H1 (cell line): ENCODE data around the gene ABCG8. TPM values are rescaled to one million over a fixed set of nuclear protein-coding genes. Genes with fewer than 3 reads are reported as not detected.

Experiments
- CTCF ChIA-PET: fragments of 300-600 bp; sonication (Branson Sonifier 250); formaldehyde crosslinking; loops from one replicate; lab custom pipeline; 2021; ENCODE audit not compliant: partially characterized antibody; lab: Charles Lee
- POLR2A ChIA-PET: fragments of 300-600 bp; sonication (Branson Sonifier 250); formaldehyde crosslinking; loops from one replicate; lab custom pipeline; 2021; ENCODE audit warnings: inconsistent platforms; ENCODE audit not compliant: partially characterized antibody; lab: Charles Lee
- DNase-seq, 2 experiments: peaks; one replicate each; pipeline versions ENCODE4 v3.0.0 to v3.0.0-alpha.2; 2010 to 2022; ENCODE audit warnings: low spot score in 2 of 2, low read depth in 1 of 2, mixed read lengths in 1 of 2
- FAIRE-seq: peaks from 2 replicates; lab custom pipeline; 2011; peaks lifted over from hg19 to GRCh38; lab: Jason Lieb, UNC
- H2AFZ ChIP-seq: 2 replicates; pipeline ENCODE4 v1.8.1; 2012; ENCODE audit warnings: low read length, inconsistent platforms
- H2AK5ac ChIP-seq: 2 replicates; pipeline ENCODE4 v1.6.1; 2013; ENCODE audit warnings: low read depth, low read length
- H2BK120ac ChIP-seq: replicated peaks from 2 replicates; pipeline ENCODE3; 2013; ENCODE audit warnings: low read depth, low read length, inconsistent platforms
- H2BK12ac ChIP-seq: 2 replicates; pipeline ENCODE4 v1.6.1; 2013; ENCODE audit warnings: low read depth, low read length
- H2BK15ac ChIP-seq: 2 replicates; pipeline ENCODE4 v1.6.1; 2013; ENCODE audit warnings: low read length
- H2BK20ac ChIP-seq: 2 replicates; pipeline ENCODE4 v1.6.1; 2013; ENCODE audit warnings: low read length
- H2BK5ac ChIP-seq: 2 replicates; pipeline ENCODE4 v1.6.1; 2013; ENCODE audit warnings: low read depth, low read length
- H3K14ac ChIP-seq: 2 replicates; pipeline ENCODE4 v1.6.1; 2013; ENCODE audit warnings: inconsistent platforms; ENCODE audit not compliant: insufficient read length
- H3K18ac ChIP-seq: 2 replicates; pipeline ENCODE4 v1.6.1; 2013; ENCODE audit warnings: low read length; ENCODE audit errors: extremely low read depth
- H3K23ac ChIP-seq: 2 replicates; pipeline ENCODE4 v1.6.1; 2013; ENCODE audit warnings: inconsistent platforms; ENCODE audit not compliant: insufficient read length
- H3K23me2 ChIP-seq: 2 replicates; pipeline ENCODE4 v1.6.1; 2013; ENCODE audit warnings: low read depth, low read length
- H3K27ac ChIP-seq: 2 replicates; pipeline ENCODE4 v1.6.1; 2011; ENCODE audit warnings: low read depth, low read length, inconsistent platforms
- H3K27me3 ChIP-seq, 4 experiments: replicated peaks in 1 of 4; 1 replicate in 1 of 4; 2 replicates in 3 of 4; pipeline versions ENCODE4 v1.6.1 to v1.8.1; 2011 to 2013; ENCODE audit warnings: low read length in 3 of 4, mild to moderate bottlenecking in 3 of 4, inconsistent platforms in 2 of 4, mixed read lengths in 2 of 4, moderate library complexity in 1 of 4; ENCODE audit not compliant: control insufficient read depth in 3 of 4, insufficient read depth in 3 of 4; ENCODE audit errors: extremely low read depth in 1 of 4
- H3K36me3 ChIP-seq, 4 experiments: 2 replicates each; pipeline versions ENCODE4 v1.6.1 to v1.8.1; 2011 to 2013; ENCODE audit warnings: mild to moderate bottlenecking in 4 of 4, low read length in 3 of 4, moderate library complexity in 2 of 4, control low read depth in 1 of 4, inconsistent platforms in 1 of 4; ENCODE audit not compliant: insufficient read depth in 4 of 4, control insufficient read depth in 2 of 4
- H3K4ac ChIP-seq: replicated peaks from 2 replicates; pipeline ENCODE3; 2013; ENCODE audit warnings: low read length, low read depth, mixed read lengths, inconsistent platforms; ENCODE audit not compliant: insufficient read length
- H3K4me1 ChIP-seq, 4 experiments: replicated peaks in 1 of 4; 1 replicate in 1 of 4; 2 replicates in 3 of 4; pipeline versions ENCODE4 v1.6.1 to v1.8.1; 2011 to 2013; ENCODE audit warnings: low read length in 3 of 4, inconsistent platforms in 2 of 4, mixed read lengths in 1 of 4; ENCODE audit not compliant: insufficient read depth in 4 of 4, control insufficient read depth in 3 of 4
- H3K4me2 ChIP-seq, 2 experiments: 2 replicates each; pipeline versions ENCODE4 v1.6.1 to v1.8.1; 2011 to 2013; ENCODE audit warnings: low read depth in 2 of 2, low read length in 2 of 2, control low read depth in 1 of 2, inconsistent platforms in 1 of 2, mild to moderate bottlenecking in 1 of 2; ENCODE audit not compliant: insufficient read depth in 1 of 2
- H3K4me3 ChIP-seq, 4 experiments: fragments of 200-600, 300-600 bp in 1 of 4; sonication (generic), shearing (Covaris generic), sonication (Bioruptor Twin) in 1 of 4; 2 replicates each; pipeline versions ENCODE4 v1.5.1 to v1.8.1; 2011 to 2016; ENCODE audit warnings: low read length in 4 of 4, low read depth in 3 of 4, control low read depth in 2 of 4, inconsistent platforms in 2 of 4, mild to moderate bottlenecking in 2 of 4, mixed read lengths in 1 of 4, moderate library complexity in 1 of 4; ENCODE audit not compliant: insufficient read depth in 2 of 4; ENCODE audit errors: extremely low read depth in 1 of 4
- H3K56ac ChIP-seq: replicated peaks from 2 replicates; pipeline ENCODE3; 2013; ENCODE audit warnings: low read depth, mild to moderate bottlenecking, mixed read lengths, low read length, inconsistent platforms; ENCODE audit not compliant: insufficient read length
- H3K79me1 ChIP-seq: 2 replicates; pipeline ENCODE4 v1.6.1; 2013; ENCODE audit warnings: low read depth, low read length, control low read depth
- H3K79me2 ChIP-seq, 2 experiments: 2 replicates each; pipeline versions ENCODE4 v1.6.1 to v1.8.1; 2012 to 2013; ENCODE audit warnings: low read length in 2 of 2, mild to moderate bottlenecking in 2 of 2, inconsistent platforms in 1 of 2; ENCODE audit not compliant: insufficient read depth in 2 of 2, control insufficient read depth in 1 of 2
- H3K9ac ChIP-seq, 4 experiments: replicated peaks in 1 of 4; 1 replicate in 1 of 4; 2 replicates in 3 of 4; pipeline versions ENCODE4 v1.6.1 to v1.8.1; 2011 to 2013; ENCODE audit warnings: low read depth in 3 of 4, low read length in 3 of 4, control low read depth in 2 of 4, mild to moderate bottlenecking in 2 of 4, moderate library complexity in 2 of 4, inconsistent platforms in 1 of 4; ENCODE audit errors: extremely low read depth in 1 of 4
- H3K9me3 ChIP-seq, 2 experiments: 2 replicates each; pipeline versions ENCODE4 v1.6.1 to v1.8.1; 2012 to 2013; ENCODE audit warnings: mild to moderate bottlenecking in 2 of 2, moderate library complexity in 2 of 2, control low read depth in 1 of 2, inconsistent platforms in 1 of 2, low read depth in 1 of 2, low read length in 1 of 2, mixed read lengths in 1 of 2; ENCODE audit not compliant: insufficient read depth in 2 of 2
- H4K20me1 ChIP-seq, 2 experiments: replicated peaks in 1 of 2; 2 replicates each; pipeline versions ENCODE3 to v1.8.1; 2011 to 2013; ENCODE audit warnings: inconsistent platforms in 2 of 2, low read length in 2 of 2, mild to moderate bottlenecking in 1 of 2; ENCODE audit not compliant: insufficient read depth in 2 of 2, control insufficient read depth in 1 of 2
- H4K5ac ChIP-seq: 2 replicates; pipeline ENCODE4 v1.6.1; 2013; ENCODE audit warnings: low read length, low read depth, mixed read lengths, inconsistent platforms; ENCODE audit not compliant: insufficient read length
- H4K8ac ChIP-seq: 2 replicates; pipeline ENCODE4 v1.8.0; 2013; ENCODE audit warnings: mild to moderate bottlenecking, moderate library complexity, low read length, inconsistent platforms; ENCODE audit not compliant: insufficient read depth; ENCODE audit errors: extremely low read depth
- H4K91ac ChIP-seq: replicated peaks from 2 replicates; pipeline ENCODE3; 2013; ENCODE audit warnings: low read length, mixed read lengths, inconsistent platforms; ENCODE audit not compliant: insufficient read length
- CBX8 ChIP-seq: fragments of 300-800, 300-1000 bp; sonication (generic); IDR thresholded peaks from 2 replicates; pipeline ENCODE4 v1.7.1; 2016; ENCODE audit warnings: low read depth, low read length, borderline replicate concordance
- CHD2 ChIP-seq: IDR thresholded peaks from 2 replicates; pipeline ENCODE4 v1.6.1; 2012; ENCODE audit warnings: low read length, improper control_type of control experiment
- CREB1 ChIP-seq: IDR thresholded peaks from 2 replicates; pipeline ENCODE4 v1.6.1; 2012; ENCODE audit warnings: inconsistent platforms
- JUND ChIP-seq: IDR thresholded peaks from 2 replicates; pipeline ENCODE4 v1.6.1; 2011; ENCODE audit warnings: mild to moderate bottlenecking, improper control_type of control experiment, low read length
- KDM5A ChIP-seq: fragments of 200-600 bp; IDR thresholded peaks from 2 replicates; pipeline ENCODE4 v1.7.1; 2012; ENCODE audit warnings: mild to moderate bottlenecking, low read length, inconsistent platforms, mixed read lengths
- NANOG ChIP-seq: IDR thresholded peaks from 2 replicates; pipeline ENCODE4 v1.6.1; 2011; ENCODE audit warnings: low read length, low read depth, mild to moderate bottlenecking, inconsistent platforms; ENCODE audit not compliant: insufficient read depth, poor library complexity, severe bottlenecking
- RXRA ChIP-seq: IDR thresholded peaks from 2 replicates; pipeline ENCODE4 v1.6.1; 2011; ENCODE audit warnings: low read depth, mild to moderate bottlenecking, low read length, moderate library complexity; ENCODE audit not compliant: insufficient read depth
- SRF ChIP-seq: IDR thresholded peaks from 2 replicates; pipeline ENCODE4 v1.6.1; 2011; ENCODE audit warnings: mild to moderate bottlenecking, low read depth, low read length, moderate library complexity
- WGBS, 2 experiments: shearing (Covaris generic) in 1 of 2; methylation state at CpG; one replicate each; pipeline versions ENCODE4 v1.1.6 to v1.1.7; 2013 to 2015; ENCODE audit warnings: low lambda C conversion rate in 2 of 2, mixed read lengths in 2 of 2, inconsistent platforms in 1 of 2, low coverage in 1 of 2, missing lambda C conversion rate in 1 of 2; ENCODE audit not compliant: insufficient replicate concordance in 2 of 2, insufficient coverage in 1 of 2, insufficient read length in 1 of 2; ENCODE audit errors: extremely low coverage in 1 of 2, missing lambda C conversion rate in 1 of 2; 5-methylcytosine and 5-hydroxymethylcytosine counted together
- polyA plus RNA-seq, 7 experiments: library from polyadenylated mRNA; depleted of rRNA in 3 of 7; stranded (reverse) in 5 of 7; unstranded in 2 of 7; fragments of >200 nt in 5 of 7; fragments of 200-250 nt in 2 of 7; gene quantifications; 1 replicate in 5 of 7; 2 replicates in 1 of 7; 4 replicates in 1 of 7; pipeline versions ENCODE4 v1.2.1 to v1.2.3, GENCODE V29; 2011 to 2013; ENCODE audit warnings: missing spikeins in 2 of 7, mixed read lengths in 2 of 7
- total RNA-seq: library from RNA; stranded (reverse); fragmentation: NEBNext Ultra II Directional; extraction: Animal tissue kit (Norgen Biotek cat#: 25700); gene quantifications from 2 replicates; pipeline ENCODE4 v1.2.1, GENCODE V29; 2021
- TF ChIP-seq, protein P1 (sequence below): IDR thresholded peaks from 2 replicates; pipeline ENCODE4 v1.6.1; 2012; ENCODE audit warnings: inconsistent platforms

ABCG8 gene
- total and polyA plus RNA-seq, 2 of the 8 experiments (the other 6 are each of a cell fraction or from before 2014, with no cell fraction given) = not detected

DNA sequence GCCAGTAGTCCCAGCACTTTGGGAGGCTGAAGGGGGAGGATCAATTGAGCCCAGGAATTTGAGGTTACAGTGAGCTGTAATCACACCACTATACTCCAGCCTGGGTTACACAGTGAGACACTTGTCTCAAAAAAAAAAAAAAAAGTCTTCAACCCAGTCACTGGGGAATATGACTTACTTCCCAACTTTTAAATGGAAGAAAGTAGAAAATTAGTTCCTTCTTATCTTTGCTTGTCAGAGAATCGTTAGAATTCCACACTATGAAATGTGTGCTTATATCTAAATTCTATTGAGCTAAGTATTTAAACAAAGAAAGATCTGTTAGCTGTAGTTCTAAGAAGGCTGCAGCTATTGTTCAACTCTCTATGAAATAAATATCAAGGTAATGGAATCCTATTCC is 42.6 kb upstream of the ABCG8 start:
- Histone ChIP-seq H3K4ac (no peak overlapping the region), H3K18ac (no peak overlapping the region), H3K9ac (no peak overlapping the region), H2BK5ac (no peak overlapping the region), H2BK15ac (no peak overlapping the region), H4K91ac (no peak overlapping the region), H3K27ac (no peak overlapping the region), H3K14ac (no peak overlapping the region), H3K4me3 (no peak overlapping the region), H3K79me2 (no peaks in the 10 kb centered on the region), H3K23ac (no peak overlapping the region), H2BK20ac (no peak overlapping the region), H3K27me3 (no peaks in the 10 kb centered on the region), H2AFZ (no peak overlapping the region), H3K79me1 (no peaks in the 10 kb centered on the region), H4K20me1 (no peaks in the 10 kb centered on the region), H3K4me1 (no peaks in the 10 kb centered on the region), H2BK12ac (no peak overlapping the region), H3K4me2 (no peak overlapping the region), H2AK5ac (no peak overlapping the region), H3K9me3 (no peaks in the 10 kb centered on the region), H3K23me2 (no peaks in the 10 kb centered on the region), H3K56ac (no peak overlapping the region), H3K36me3 (no peaks in the 10 kb centered on the region), H4K8ac (no peak overlapping the region), H4K5ac (no peak overlapping the region), H2BK120ac (no peak overlapping the region)
- CTCF ChIA-PET = interaction anchor here (0.6 to 1.5 kb wide), 5 partner anchors 84 to 1901 kb away, joined by 3 read pairs; no protein-coding TSS in a partner anchor
- DNase-seq (no peak), FAIRE-seq (no peak)
- POLR2A ChIA-PET = interaction anchor here (0.7 kb wide), 1 partner anchor 9 kb away, joined by 3 read pairs; no protein-coding TSS in a partner anchor
- TF ChIP-seq SRF = no peak
- TF ChIP-seq CREB1 = no peak
- TF ChIP-seq JUND = no peak
- no peak for TF ChIP-seq CHD2
- TF ChIP-seq, protein P1, sequence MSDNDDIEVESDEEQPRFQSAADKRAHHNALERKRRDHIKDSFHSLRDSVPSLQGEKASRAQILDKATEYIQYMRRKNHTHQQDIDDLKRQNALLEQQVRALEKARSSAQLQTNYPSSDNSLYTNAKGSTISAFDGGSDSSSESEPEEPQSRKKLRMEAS = no peak
- no peak for TF ChIP-seq KDM5A
- no peak for TF ChIP-seq NANOG
- no peak for TF ChIP-seq CBX8
- TF ChIP-seq RXRA = no peak
- WGBS, 2 experiments = 89% methylated on average over 1 of the region's 1 CpG; no CpG with 5 or more reads in 1 of the 2 experiments
